Measurements from ENCODE around the gene PCBP3.

Gene PCBP3

GRCh38 chr21:45753445-45753844 is 109.9 kb downstream of the PCBP3 start:
- no peak for TF ChIP-seq CTCF (IDR thresholded peaks at IDR 0.05; ENCODE audit: insufficient read depth, low read length)
- no peak for TF ChIP-seq POLR2AphosphoS5 (IDR thresholded peaks at IDR 0.05; ENCODE audit: low read depth)
- no peak overlapping the region for H3K4me3 ChIP-seq (replicated peaks; ENCODE audit: insufficient read depth, low read length)
- no peaks in the 10 kb centered on the region for H3K27me3 ChIP-seq (ENCODE audit: insufficient read depth, poor library complexity, severe bottlenecking)
- no peak overlapping the region for H3K27ac ChIP-seq (replicated peaks)
- no peak for DNase-seq (ENCODE audit: low read depth in 1 of 2, low spot score in 1 of 2)

- H3K4me3 ChIP-seq (replicated peaks; ENCODE audit: insufficient read depth, low read length): no peak overlapping the region
- TF ChIP-seq SPI1 (IDR thresholded peaks at IDR 0.05; ENCODE audit: borderline replicate concordance, low read depth) (no peak), POLR2AphosphoS5 (IDR thresholded peaks at IDR 0.05; ENCODE audit: low read depth) (no peak), CTCF (IDR thresholded peaks at IDR 0.05; ENCODE audit: insufficient read depth, low read length) (no peak), REST (IDR thresholded peaks at IDR 0.05; ENCODE audit: insufficient replicate concordance, low read depth) (no peak), GABPA (IDR thresholded peaks at IDR 0.05; ENCODE audit: low read depth) (no peak)
- no peak for DNase-seq (ENCODE audit: low read depth in 1 of 2, low spot score in 1 of 2)
- H3K27me3 ChIP-seq (ENCODE audit: insufficient read depth, poor library complexity, severe bottlenecking): no peaks in the 10 kb centered on the region
- no peak overlapping the region for H3K27ac ChIP-seq (replicated peaks)
Measured at GRCh38 chr21:45756029-45756428, 112.5 kb downstream of the PCBP3 start.

- no peak overlapping the region for H3K27ac ChIP-seq (replicated peaks)
- H3K27me3 ChIP-seq (ENCODE audit: insufficient read depth, poor library complexity, severe bottlenecking): no peaks in the 10 kb centered on the region
- no peak for TF ChIP-seq POLR2AphosphoS5 (IDR thresholded peaks at IDR 0.05; ENCODE audit: low read depth)
- no peak for TF ChIP-seq GABPA (IDR thresholded peaks at IDR 0.05; ENCODE audit: low read depth)
- TF ChIP-seq CTCF (IDR thresholded peaks at IDR 0.05; ENCODE audit: insufficient read depth, low read length): no peak
- no peak for TF ChIP-seq REST (IDR thresholded peaks at IDR 0.05; ENCODE audit: insufficient replicate concordance, low read depth)
- TF ChIP-seq SPI1 (IDR thresholded peaks at IDR 0.05; ENCODE audit: borderline replicate concordance, low read depth): no peak
- DNase-seq (ENCODE audit: low read depth in 1 of 2, low spot score in 1 of 2): no peak
- H3K4me3 ChIP-seq (replicated peaks; ENCODE audit: insufficient read depth, low read length): no peak overlapping the region
Measured at GRCh38 chr21:45756669-45757068, 113.1 kb downstream of the PCBP3 start.

DNA sequence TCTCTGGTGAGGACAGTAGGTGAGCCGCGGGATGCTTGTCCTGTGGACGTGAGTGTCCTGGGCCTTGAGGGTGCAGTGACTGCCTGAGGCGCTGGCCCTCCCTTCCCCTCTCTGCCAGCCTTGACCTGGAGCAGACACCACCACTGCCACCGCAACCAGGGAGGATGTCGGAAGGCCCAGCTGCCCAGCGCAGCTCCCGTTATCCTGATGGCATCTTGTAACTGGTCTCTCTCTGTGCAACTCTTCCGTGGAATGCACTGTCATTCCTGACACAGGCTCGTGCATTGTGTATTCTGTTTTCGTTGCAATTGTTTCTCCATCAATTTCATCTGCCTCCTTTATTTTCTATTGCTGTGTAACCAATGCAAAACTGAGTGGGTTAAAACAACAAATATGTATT is 118.2 kb downstream of the PCBP3 start:
- no peaks in the 10 kb centered on the region for H3K27me3 ChIP-seq (ENCODE audit: insufficient read depth, poor library complexity, severe bottlenecking)
- no peak for DNase-seq (ENCODE audit: low read depth in 1 of 2, low spot score in 1 of 2)
- H3K4me3 ChIP-seq (replicated peaks; ENCODE audit: insufficient read depth, low read length): no peak overlapping the region
- H3K27ac ChIP-seq (replicated peaks): no peak overlapping the region
- no peak for TF ChIP-seq GABPA (IDR thresholded peaks at IDR 0.05; ENCODE audit: low read depth)
- no peak for TF ChIP-seq SPI1 (IDR thresholded peaks at IDR 0.05; ENCODE audit: borderline replicate concordance, low read depth)
- no peak for TF ChIP-seq POLR2AphosphoS5 (IDR thresholded peaks at IDR 0.05; ENCODE audit: low read depth)
- no peak for TF ChIP-seq REST (IDR thresholded peaks at IDR 0.05; ENCODE audit: insufficient replicate concordance, low read depth)
- no peak for TF ChIP-seq CTCF (IDR thresholded peaks at IDR 0.05; ENCODE audit: insufficient read depth, low read length)
